ENCODE data around the gene SHOX.

DNA sequence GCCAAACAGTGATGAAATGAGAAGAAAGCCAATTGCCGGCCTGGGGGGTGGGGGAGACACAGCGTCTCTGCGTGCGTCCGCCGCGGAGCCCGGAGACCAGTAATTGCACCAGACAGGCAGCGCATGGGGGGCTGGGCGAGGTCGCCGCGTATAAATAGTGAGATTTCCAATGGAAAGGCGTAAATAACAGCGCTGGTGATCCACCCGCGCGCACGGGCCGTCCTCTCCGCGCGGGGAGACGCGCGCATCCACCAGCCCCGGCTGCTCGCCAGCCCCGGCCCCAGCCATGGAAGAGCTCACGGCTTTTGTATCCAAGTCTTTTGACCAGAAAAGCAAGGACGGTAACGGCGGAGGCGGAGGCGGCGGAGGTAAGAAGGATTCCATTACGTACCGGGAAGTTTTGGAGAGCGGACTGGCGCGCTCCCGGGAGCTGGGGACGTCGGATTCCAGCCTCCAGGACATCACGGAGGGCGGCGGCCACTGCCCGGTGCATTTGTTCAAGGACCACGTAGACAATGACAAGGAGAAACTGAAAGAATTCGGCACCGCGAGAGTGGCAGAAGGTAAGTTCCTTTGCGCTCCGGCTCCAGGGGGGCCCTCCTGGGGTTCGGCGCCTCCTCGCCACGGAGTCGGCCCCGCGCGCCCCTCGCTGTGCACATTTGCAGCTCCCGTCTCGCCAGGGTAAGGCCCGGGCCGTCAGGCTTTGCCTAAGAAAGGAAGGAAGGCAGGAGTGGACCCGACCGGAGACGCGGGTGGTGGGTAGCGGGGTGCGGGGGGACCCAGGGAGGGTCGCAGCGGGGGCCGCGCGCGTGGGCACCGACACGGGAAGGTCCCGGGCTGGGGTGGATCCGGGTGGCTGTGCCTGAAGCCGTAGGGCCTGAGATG, at the start of gene SHOX:
- TF ChIP-seq POLR2AphosphoS5 (IDR thresholded peaks at IDR 0.05; ENCODE audit: insufficient read depth in 1 of 2, low read depth in 1 of 2) = no peak
- TF ChIP-seq POLR2A (IDR thresholded peaks at IDR 0.05) = no peak
- TF ChIP-seq, protein P1, sequence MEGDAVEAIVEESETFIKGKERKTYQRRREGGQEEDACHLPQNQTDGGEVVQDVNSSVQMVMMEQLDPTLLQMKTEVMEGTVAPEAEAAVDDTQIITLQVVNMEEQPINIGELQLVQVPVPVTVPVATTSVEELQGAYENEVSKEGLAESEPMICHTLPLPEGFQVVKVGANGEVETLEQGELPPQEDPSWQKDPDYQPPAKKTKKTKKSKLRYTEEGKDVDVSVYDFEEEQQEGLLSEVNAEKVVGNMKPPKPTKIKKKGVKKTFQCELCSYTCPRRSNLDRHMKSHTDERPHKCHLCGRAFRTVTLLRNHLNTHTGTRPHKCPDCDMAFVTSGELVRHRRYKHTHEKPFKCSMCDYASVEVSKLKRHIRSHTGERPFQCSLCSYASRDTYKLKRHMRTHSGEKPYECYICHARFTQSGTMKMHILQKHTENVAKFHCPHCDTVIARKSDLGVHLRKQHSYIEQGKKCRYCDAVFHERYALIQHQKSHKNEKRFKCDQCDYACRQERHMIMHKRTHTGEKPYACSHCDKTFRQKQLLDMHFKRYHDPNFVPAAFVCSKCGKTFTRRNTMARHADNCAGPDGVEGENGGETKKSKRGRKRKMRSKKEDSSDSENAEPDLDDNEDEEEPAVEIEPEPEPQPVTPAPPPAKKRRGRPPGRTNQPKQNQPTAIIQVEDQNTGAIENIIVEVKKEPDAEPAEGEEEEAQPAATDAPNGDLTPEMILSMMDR (IDR thresholded peaks at IDR 0.05) = no peak
